Fibroblast of peridontal ligament (primary cell): ENCODE measurements around the gene RIIAD1.
"Not testable (repeated sequence)": the region's sequence is repeated elsewhere in the genome, so short reads cannot be mapped to it uniquely, and the experiment has no call there.

ENCODE experiments used
- DNase-seq: peaks from one replicate; pipeline ENCODE4 v3.0.0-alpha.2; 2010; ENCODE audit errors: extremely low read depth

RIIAD1 gene

GRCh38 chr1:151720974-151721787, at the start of gene RIIAD1:
Gene RIIAD1, plus strand, starts transcription at chr1:151721522. Its CDS starts 15 bp downstream, at chr1:151721537.
- DNase-seq, result peak; percentile 28

GRCh38 chr1:151673407-151673806, 47.9 kb upstream of the RIIAD1 start:
- DNase-seq, result no peak

- DNase-seq, result no peak
Observed at GRCh38 chr1:151680391-151680790, 40.9 kb upstream of the RIIAD1 start.

GRCh38 chr1:151680826-151681225, 40.5 kb upstream of the RIIAD1 start:
- peak; percentile 10 for DNase-seq

GRCh38 chr1:151681923-151682322, 39.4 kb upstream of the RIIAD1 start:
- DNase-seq, result no peak

- not testable (repeated sequence) for DNase-seq
Observed at GRCh38 chr1:151682901-151683300, 38.4 kb upstream of the RIIAD1 start.

- no peak for DNase-seq
Observed at GRCh38 chr1:151684128-151684527, 37.2 kb upstream of the RIIAD1 start.

- no peak for DNase-seq
Observed at GRCh38 chr1:151686561-151686960, 34.8 kb upstream of the RIIAD1 start.

- DNase-seq, result no peak
Observed at GRCh38 chr1:151689494-151689893, 31.8 kb upstream of the RIIAD1 start.

GRCh38 chr1:151692226-151692625, 29.1 kb upstream of the RIIAD1 start:
- no peak for DNase-seq

GRCh38 chr1:151693057-151693651, 28.2 kb upstream of the RIIAD1 start:
- DNase-seq, result peak; percentile 67

- DNase-seq, result no peak
Observed at GRCh38 chr1:151701515-151701914, 19.8 kb upstream of the RIIAD1 start.

GRCh38 chr1:151702936-151703335, 18.4 kb upstream of the RIIAD1 start:
- DNase-seq, result no peak

GRCh38 chr1:151703813-151704212, 17.5 kb upstream of the RIIAD1 start:
- no peak for DNase-seq

- no peak for DNase-seq
Observed at GRCh38 chr1:151704246-151704645, 17.1 kb upstream of the RIIAD1 start.

GRCh38 chr1:151705146-151705545, 16.2 kb upstream of the RIIAD1 start:
- DNase-seq, result no peak

- no peak for DNase-seq
Observed at GRCh38 chr1:151705753-151706463, 15.4 kb upstream of the RIIAD1 start.

GRCh38 chr1:151706464-151707415, 14.6 kb upstream of the RIIAD1 start:
- DNase-seq, result no peak

- no peak for DNase-seq
Observed at GRCh38 chr1:151707541-151708065, 13.7 kb upstream of the RIIAD1 start.

GRCh38 chr1:151708891-151709290, 12.4 kb upstream of the RIIAD1 start:
- no peak for DNase-seq

GRCh38 chr1:151710187-151710840, 11.0 kb upstream of the RIIAD1 start:
- DNase-seq, result peak; percentile 21
